HepG2 (cell line): Measurements from ENCODE around the gene CLEC16A. TPM values are rescaled to one million over a fixed set of nuclear protein-coding genes. Genes with fewer than 3 reads are reported as not detected.

Experiments
- ATAC-seq: fragments of 200-7000 bp; cut with Tn5 transposase; 3 replicates; pipeline ENCODE4 v1.9.1; 2020; ENCODE audit warnings: mild to moderate bottlenecking, moderate library complexity
- BruUV-seq: library from RNA; stranded (reverse); fragments of 400-500 nt; replicated peaks from 2 replicates; lab custom pipeline; 2021; lab: Mats Ljungman, UMichigan
- CTCF ChIA-PET: fragments of 300-600 bp; formaldehyde crosslinking; extraction: SDS; loops from one replicate; lab custom pipeline; 2021; ENCODE audit warnings: low total read pairs, inconsistent platforms, low intra/inter-chr PET ratio; lab: Yijun Ruan, JAX
- POLR2A ChIA-PET: fragments of 350-600 bp; sonication (Branson Sonifier 250); formaldehyde crosslinking; loops from one replicate; lab custom pipeline; 2020; ENCODE audit warnings: antibody characterized with exemption, inconsistent platforms; lab: Yijun Ruan, JAX
- DNase-seq: peaks from one replicate; pipeline ENCODE4 v3.0.0-alpha.2; 2015; ENCODE audit warnings: low spot score
- FAIRE-seq: peaks from 3 replicates; lab custom pipeline; 2011; peaks lifted over from hg19 to GRCh38; lab: Jason Lieb, UNC
- H2AFZ ChIP-seq: one replicate; pipeline ENCODE4 v1.6.1; 2011; ENCODE audit warnings: low read length, inconsistent platforms
- H3K27ac ChIP-seq: fragments of 300-600 bp; 3 replicates; pipeline ENCODE4 v1.8.0; 2011; ENCODE audit warnings: mixed run types, mild to moderate bottlenecking, mixed read lengths, low read length, inconsistent platforms; ENCODE audit not compliant: insufficient read depth; ENCODE audit errors: extremely low read length
- H3K27me3 ChIP-seq, 2 experiments: fragments of 200-600 bp in 1 of 2; 2 replicates in 1 of 2; 3 replicates in 1 of 2; pipeline versions ENCODE4 v1.6.0 to v1.8.0; 2011; ENCODE audit warnings: low read length in 2 of 2, mild to moderate bottlenecking in 2 of 2, moderate library complexity in 2 of 2, inconsistent platforms in 1 of 2; ENCODE audit not compliant: insufficient read depth in 2 of 2, control insufficient read depth in 1 of 2
- H3K36me3 ChIP-seq, 2 experiments: fragments of 200-600 bp in 1 of 2; replicated peaks in 1 of 2; 2 replicates in 1 of 2; 3 replicates in 1 of 2; pipeline versions ENCODE4 v1.5.1 to v1.8.0; 2011; ENCODE audit warnings: low read length in 2 of 2, inconsistent platforms in 1 of 2; ENCODE audit not compliant: insufficient read depth in 2 of 2, control insufficient read depth in 1 of 2
- H3K4me1 ChIP-seq: 2 replicates; pipeline ENCODE4 v1.5.1; 2012; ENCODE audit warnings: low read length, inconsistent platforms; ENCODE audit not compliant: insufficient read depth
- H3K4me2 ChIP-seq: 2 replicates; pipeline ENCODE4 v1.6.0; 2011; ENCODE audit warnings: low read depth, low read length, inconsistent platforms
- H3K4me3 ChIP-seq, 3 experiments: fragments of 200-600 bp in 1 of 3; sonication (generic), shearing (Covaris generic) in 1 of 3; replicated peaks in 1 of 3; 2 replicates each; pipeline ENCODE4 v1.5.1; 2011 to 2016; ENCODE audit warnings: low read length in 3 of 3, inconsistent platforms in 2 of 3, low read depth in 2 of 3, mild to moderate bottlenecking in 2 of 3, control low read depth in 1 of 3, mixed read lengths in 1 of 3; ENCODE audit not compliant: insufficient read depth in 1 of 3
- H3K79me2 ChIP-seq: one replicate; pipeline ENCODE4 v1.6.1; 2011; ENCODE audit warnings: low read length, inconsistent platforms; ENCODE audit not compliant: insufficient read depth
- H3K9ac ChIP-seq: 2 replicates; pipeline ENCODE4 v1.6.0; 2011; ENCODE audit warnings: mild to moderate bottlenecking, low read depth, low read length, inconsistent platforms; ENCODE audit not compliant: insufficient read depth
- H3K9me3 ChIP-seq: 2 replicates; pipeline ENCODE4 v1.5.1; 2012; ENCODE audit warnings: mild to moderate bottlenecking, low read length
- H4K20me1 ChIP-seq: 2 replicates; pipeline ENCODE4 v1.6.0; 2011; ENCODE audit warnings: inconsistent platforms, mild to moderate bottlenecking, low read length, moderate library complexity; ENCODE audit not compliant: insufficient read depth
- GPN1 ChIP-seq: sonication (generic); formaldehyde crosslinking; IDR thresholded peaks from 2 replicates; pipeline ENCODE4 v1.5.1; 2020; ENCODE audit warnings: missing genetic modification reagents, borderline replicate concordance
- GZF1 ChIP-seq: sonication (generic); formaldehyde crosslinking; IDR thresholded peaks from 2 replicates; pipeline ENCODE4 v1.5.1; 2020; ENCODE audit warnings: mild to moderate bottlenecking, missing genetic modification reagents
- MEIS1 ChIP-seq: sonication (generic); formaldehyde crosslinking; IDR thresholded peaks from 2 replicates; pipeline ENCODE4 v1.9.0; 2021; ENCODE audit warnings: mild to moderate bottlenecking, missing genetic modification reagents, moderate library complexity, borderline replicate concordance
- RELA ChIP-seq: sonication (generic); formaldehyde crosslinking; IDR thresholded peaks from 2 replicates; pipeline ENCODE4 v1.4.0; 2020; ENCODE audit warnings: missing genetic modification reagents
- RXRA ChIP-seq: sonication (generic); formaldehyde crosslinking; IDR thresholded peaks from 2 replicates; pipeline ENCODE4 v1.5.1; 2020; ENCODE audit warnings: missing genetic modification reagents
- ZNF230 ChIP-seq: sonication (generic); formaldehyde crosslinking; IDR thresholded peaks from 2 replicates; pipeline ENCODE4 v1.4.0; 2020; ENCODE audit warnings: mild to moderate bottlenecking, missing genetic modification reagents
- ZNF296 ChIP-seq: sonication (generic); formaldehyde crosslinking; conservative IDR thresholded peaks from 2 replicates; pipeline ENCODE4 v1.5.0; 2020; ENCODE audit warnings: mild to moderate bottlenecking, missing genetic modification reagents
- ZNF619 ChIP-seq: sonication (generic); formaldehyde crosslinking; IDR thresholded peaks from 2 replicates; pipeline ENCODE4 v1.4.0; 2020; ENCODE audit warnings: mild to moderate bottlenecking, missing genetic modification reagents
- ZNF720 ChIP-seq: sonication (generic); formaldehyde crosslinking; IDR thresholded peaks from 2 replicates; pipeline ENCODE4 v1.4.0; 2020; ENCODE audit warnings: missing genetic modification reagents
- ZSCAN12 ChIP-seq: sonication (generic); formaldehyde crosslinking; IDR thresholded peaks from 2 replicates; pipeline ENCODE4 v1.9.0; 2021; ENCODE audit warnings: mild to moderate bottlenecking, missing genetic modification reagents
- in situ Hi-C: cut with HindIII; loops from 2 replicates; pipeline ENCODE4 v1.10.0; 2017; ENCODE audit warnings: low pct_unique_long_range_greater_than_20kb; ENCODE audit not compliant: extremely low pct_ligation_motif_present
- intact Hi-C: fragments of 100-400 bp; cut with micrococcal nuclease; formaldehyde crosslinking; loops from one replicate; pipeline ENCODE4 v1.10.0; 2022; ENCODE audit not compliant: unreplicated experiment
- polyA plus RNA-seq, 8 experiments: library from polyadenylated mRNA; depleted of rRNA in 3 of 8; stranded (reverse) in 7 of 8; unstranded in 1 of 8; fragments of >200 nt; fragmentation: Illumina TruSeq in 4 of 8; extraction: Trizol in 4 of 8; gene quantifications; 2 replicates each; pipeline versions ENCODE4 v1.2.1 to v1.2.3, GENCODE V29; 2011 to 2016; ENCODE audit warnings: low read depth in 4 of 8, missing spikeins in 1 of 8, mixed read lengths in 1 of 8; ENCODE audit not compliant: insufficient read depth in 1 of 8
- total RNA-seq, 5 experiments: library from RNA; depleted of rRNA; stranded (reverse); fragments of >200 nt; fragmentation: Illumina TruSeq; extraction: Trizol; gene quantifications; 2 replicates each; pipeline ENCODE4 v1.2.3, GENCODE V29; 2016; ENCODE audit warnings: low read depth in 1 of 5
- TF ChIP-seq, protein P1 (sequence below): sonication (generic); formaldehyde crosslinking; IDR thresholded peaks from 2 replicates; pipeline ENCODE4 v1.4.0; 2020; ENCODE audit warnings: mild to moderate bottlenecking, missing genetic modification reagents
- TF ChIP-seq, protein P2 (sequence below): sonication (generic); formaldehyde crosslinking; conservative IDR thresholded peaks from 2 replicates; pipeline ENCODE4 v1.8.1; 2023; ENCODE audit warnings: missing genetic modification reagents
- TF ChIP-seq, protein P3 (sequence below): sonication (generic); formaldehyde crosslinking; IDR thresholded peaks from 2 replicates; pipeline ENCODE4 v1.5.0; 2020; ENCODE audit warnings: mild to moderate bottlenecking, missing genetic modification reagents
- TF ChIP-seq, protein P4 (sequence below): sonication (generic); formaldehyde crosslinking; IDR thresholded peaks from 2 replicates; pipeline ENCODE4 v1.9.0; 2021; ENCODE audit warnings: missing genetic modification reagents, borderline replicate concordance

CLEC16A gene
- total and polyA plus RNA-seq, 2 of the 13 experiments (the other 11 are each of a cell fraction or from before 2014, with no cell fraction given): 8.5 to 10.3 TPM

DNA sequence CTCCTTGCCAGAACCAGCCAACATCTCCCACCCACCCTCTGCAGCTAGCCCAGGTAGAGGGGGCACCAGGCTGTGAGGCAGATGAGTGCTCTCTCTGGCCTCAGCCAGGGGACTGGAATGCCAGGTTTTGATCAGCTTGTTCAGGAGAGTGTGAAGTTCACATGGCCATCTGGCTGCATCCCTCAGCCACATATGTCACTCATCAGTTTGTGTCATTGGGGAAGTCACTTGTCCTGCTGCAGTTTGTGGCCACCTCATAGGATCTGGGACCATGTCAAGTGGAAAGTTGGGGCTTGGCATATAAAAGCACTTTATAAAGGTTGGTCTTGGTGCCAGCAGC is 164.1 kb downstream of the CLEC16A start:
- ChIA-PET CTCF (no interaction called here), POLR2A (no interaction called here)
- H3K9ac ChIP-seq: no peak overlapping the region
- no peaks in the 10 kb centered on the region for H3K36me3 ChIP-seq
- H3K79me2 ChIP-seq: no peaks in the 10 kb centered on the region
- BruUV-seq: no TSS peak
- H2AFZ ChIP-seq: no peak overlapping the region
- in situ Hi-C loops: no loop called here
- no peak overlapping the region for H3K27ac ChIP-seq
- ATAC-seq: no peak
- intact Hi-C loops: loop anchor here (5.0 kb wide), 1 partner anchor 189 kb away; no protein-coding TSS in a partner anchor
- no peak for DNase-seq
- TF ChIP-seq RELA: no peak
- no peak for TF ChIP-seq MEIS1 (CRISPR knock-in tag)
- TF ChIP-seq, protein P1, sequence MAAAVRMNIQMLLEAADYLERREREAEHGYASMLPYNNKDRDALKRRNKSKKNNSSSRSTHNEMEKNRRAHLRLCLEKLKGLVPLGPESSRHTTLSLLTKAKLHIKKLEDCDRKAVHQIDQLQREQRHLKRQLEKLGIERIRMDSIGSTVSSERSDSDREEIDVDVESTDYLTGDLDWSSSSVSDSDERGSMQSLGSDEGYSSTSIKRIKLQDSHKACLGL (CRISPR knock-in tag): no peak
- TF ChIP-seq, protein P2, sequence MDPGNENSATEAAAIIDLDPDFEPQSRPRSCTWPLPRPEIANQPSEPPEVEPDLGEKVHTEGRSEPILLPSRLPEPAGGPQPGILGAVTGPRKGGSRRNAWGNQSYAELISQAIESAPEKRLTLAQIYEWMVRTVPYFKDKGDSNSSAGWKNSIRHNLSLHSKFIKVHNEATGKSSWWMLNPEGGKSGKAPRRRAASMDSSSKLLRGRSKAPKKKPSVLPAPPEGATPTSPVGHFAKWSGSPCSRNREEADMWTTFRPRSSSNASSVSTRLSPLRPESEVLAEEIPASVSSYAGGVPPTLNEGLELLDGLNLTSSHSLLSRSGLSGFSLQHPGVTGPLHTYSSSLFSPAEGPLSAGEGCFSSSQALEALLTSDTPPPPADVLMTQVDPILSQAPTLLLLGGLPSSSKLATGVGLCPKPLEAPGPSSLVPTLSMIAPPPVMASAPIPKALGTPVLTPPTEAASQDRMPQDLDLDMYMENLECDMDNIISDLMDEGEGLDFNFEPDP (CRISPR knock-in tag): no peak
- no peak for TF ChIP-seq ZSCAN12 (CRISPR knock-in tag)
- TF ChIP-seq RXRA: no peak
- TF ChIP-seq GPN1 (CRISPR knock-in tag): no peak
- no peak for TF ChIP-seq ZNF296
- no peak for TF ChIP-seq ZNF230 (CRISPR knock-in tag)
- TF ChIP-seq ZNF619 (CRISPR knock-in tag): no peak
- TF ChIP-seq, protein P3, sequence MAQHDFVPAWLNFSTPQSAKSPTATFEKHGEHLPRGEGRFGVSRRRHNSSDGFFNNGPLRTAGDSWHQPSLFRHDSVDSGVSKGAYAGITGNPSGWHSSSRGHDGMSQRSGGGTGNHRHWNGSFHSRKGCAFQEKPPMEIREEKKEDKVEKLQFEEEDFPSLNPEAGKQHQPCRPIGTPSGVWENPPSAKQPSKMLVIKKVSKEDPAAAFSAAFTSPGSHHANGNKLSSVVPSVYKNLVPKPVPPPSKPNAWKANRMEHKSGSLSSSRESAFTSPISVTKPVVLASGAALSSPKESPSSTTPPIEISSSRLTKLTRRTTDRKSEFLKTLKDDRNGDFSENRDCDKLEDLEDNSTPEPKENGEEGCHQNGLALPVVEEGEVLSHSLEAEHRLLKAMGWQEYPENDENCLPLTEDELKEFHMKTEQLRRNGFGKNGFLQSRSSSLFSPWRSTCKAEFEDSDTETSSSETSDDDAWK (CRISPR knock-in tag): no peak
- TF ChIP-seq, protein P4, sequence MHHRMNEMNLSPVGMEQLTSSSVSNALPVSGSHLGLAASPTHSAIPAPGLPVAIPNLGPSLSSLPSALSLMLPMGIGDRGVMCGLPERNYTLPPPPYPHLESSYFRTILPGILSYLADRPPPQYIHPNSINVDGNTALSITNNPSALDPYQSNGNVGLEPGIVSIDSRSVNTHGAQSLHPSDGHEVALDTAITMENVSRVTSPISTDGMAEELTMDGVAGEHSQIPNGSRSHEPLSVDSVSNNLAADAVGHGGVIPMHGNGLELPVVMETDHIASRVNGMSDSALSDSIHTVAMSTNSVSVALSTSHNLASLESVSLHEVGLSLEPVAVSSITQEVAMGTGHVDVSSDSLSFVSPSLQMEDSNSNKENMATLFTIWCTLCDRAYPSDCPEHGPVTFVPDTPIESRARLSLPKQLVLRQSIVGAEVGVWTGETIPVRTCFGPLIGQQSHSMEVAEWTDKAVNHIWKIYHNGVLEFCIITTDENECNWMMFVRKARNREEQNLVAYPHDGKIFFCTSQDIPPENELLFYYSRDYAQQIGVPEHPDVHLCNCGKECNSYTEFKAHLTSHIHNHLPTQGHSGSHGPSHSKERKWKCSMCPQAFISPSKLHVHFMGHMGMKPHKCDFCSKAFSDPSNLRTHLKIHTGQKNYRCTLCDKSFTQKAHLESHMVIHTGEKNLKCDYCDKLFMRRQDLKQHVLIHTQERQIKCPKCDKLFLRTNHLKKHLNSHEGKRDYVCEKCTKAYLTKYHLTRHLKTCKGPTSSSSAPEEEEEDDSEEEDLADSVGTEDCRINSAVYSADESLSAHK: no peak
- no peak for TF ChIP-seq ZNF720 (CRISPR knock-in tag)
- no peak for TF ChIP-seq GZF1
- H4K20me1 ChIP-seq: no peaks in the 10 kb centered on the region
- H3K27me3 ChIP-seq: no peaks in the 10 kb centered on the region
- H3K4me2 ChIP-seq: no peak overlapping the region
- no peak overlapping the region for H3K4me3 ChIP-seq
- H3K4me1 ChIP-seq: peaks cover 23% of the 10 kb centered on the region
- no peak for FAIRE-seq
- H3K9me3 ChIP-seq: no peaks in the 10 kb centered on the region
